ENCODE measurements around the gene STK38.

DNA sequence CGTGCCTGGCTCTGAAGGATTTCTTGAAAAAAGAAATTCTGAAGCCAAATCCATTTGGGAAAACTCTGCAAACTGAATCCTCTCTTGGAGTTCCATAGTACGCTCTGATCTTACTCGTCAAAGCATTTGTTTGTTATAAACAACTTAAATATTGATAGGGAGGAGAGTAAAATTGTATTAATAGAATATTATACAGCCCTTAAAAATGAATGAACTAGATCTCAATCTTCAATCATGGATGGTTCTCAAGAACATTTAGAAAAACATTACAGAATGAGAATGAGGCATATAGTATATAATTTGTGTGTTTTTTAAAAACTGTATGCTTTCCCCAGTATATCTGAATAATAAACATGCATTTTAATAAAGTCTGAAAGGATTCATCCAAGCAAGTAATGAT is 79.7 kb downstream of the STK38 start:
- TF ChIP-seq, protein P1, sequence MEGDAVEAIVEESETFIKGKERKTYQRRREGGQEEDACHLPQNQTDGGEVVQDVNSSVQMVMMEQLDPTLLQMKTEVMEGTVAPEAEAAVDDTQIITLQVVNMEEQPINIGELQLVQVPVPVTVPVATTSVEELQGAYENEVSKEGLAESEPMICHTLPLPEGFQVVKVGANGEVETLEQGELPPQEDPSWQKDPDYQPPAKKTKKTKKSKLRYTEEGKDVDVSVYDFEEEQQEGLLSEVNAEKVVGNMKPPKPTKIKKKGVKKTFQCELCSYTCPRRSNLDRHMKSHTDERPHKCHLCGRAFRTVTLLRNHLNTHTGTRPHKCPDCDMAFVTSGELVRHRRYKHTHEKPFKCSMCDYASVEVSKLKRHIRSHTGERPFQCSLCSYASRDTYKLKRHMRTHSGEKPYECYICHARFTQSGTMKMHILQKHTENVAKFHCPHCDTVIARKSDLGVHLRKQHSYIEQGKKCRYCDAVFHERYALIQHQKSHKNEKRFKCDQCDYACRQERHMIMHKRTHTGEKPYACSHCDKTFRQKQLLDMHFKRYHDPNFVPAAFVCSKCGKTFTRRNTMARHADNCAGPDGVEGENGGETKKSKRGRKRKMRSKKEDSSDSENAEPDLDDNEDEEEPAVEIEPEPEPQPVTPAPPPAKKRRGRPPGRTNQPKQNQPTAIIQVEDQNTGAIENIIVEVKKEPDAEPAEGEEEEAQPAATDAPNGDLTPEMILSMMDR (IDR thresholded peaks at IDR 0.05; ENCODE audit: low read depth, low read length, missing input control): no peak
- TF ChIP-seq YY1 (IDR thresholded peaks at IDR 0.05) (no peak), RAD21 (IDR thresholded peaks at IDR 0.05) (no peak), HNF4G (IDR thresholded peaks at IDR 0.05) (no peak), TAF1 (conservative IDR thresholded peaks at IDR 0.05) (no peak), HNF4A (conservative IDR thresholded peaks at IDR 0.05) (no peak), EGR1 (IDR thresholded peaks at IDR 0.05; ENCODE audit: low read depth in 2 of 2) (no peak), JUND (IDR thresholded peaks at IDR 0.05) (no peak), RXRA (IDR thresholded peaks at IDR 0.05) (no peak)
- TF ChIP-seq, protein P2, sequence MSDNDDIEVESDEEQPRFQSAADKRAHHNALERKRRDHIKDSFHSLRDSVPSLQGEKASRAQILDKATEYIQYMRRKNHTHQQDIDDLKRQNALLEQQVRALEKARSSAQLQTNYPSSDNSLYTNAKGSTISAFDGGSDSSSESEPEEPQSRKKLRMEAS (IDR thresholded peaks at IDR 0.05): no peak
- TF ChIP-seq, protein P3, sequence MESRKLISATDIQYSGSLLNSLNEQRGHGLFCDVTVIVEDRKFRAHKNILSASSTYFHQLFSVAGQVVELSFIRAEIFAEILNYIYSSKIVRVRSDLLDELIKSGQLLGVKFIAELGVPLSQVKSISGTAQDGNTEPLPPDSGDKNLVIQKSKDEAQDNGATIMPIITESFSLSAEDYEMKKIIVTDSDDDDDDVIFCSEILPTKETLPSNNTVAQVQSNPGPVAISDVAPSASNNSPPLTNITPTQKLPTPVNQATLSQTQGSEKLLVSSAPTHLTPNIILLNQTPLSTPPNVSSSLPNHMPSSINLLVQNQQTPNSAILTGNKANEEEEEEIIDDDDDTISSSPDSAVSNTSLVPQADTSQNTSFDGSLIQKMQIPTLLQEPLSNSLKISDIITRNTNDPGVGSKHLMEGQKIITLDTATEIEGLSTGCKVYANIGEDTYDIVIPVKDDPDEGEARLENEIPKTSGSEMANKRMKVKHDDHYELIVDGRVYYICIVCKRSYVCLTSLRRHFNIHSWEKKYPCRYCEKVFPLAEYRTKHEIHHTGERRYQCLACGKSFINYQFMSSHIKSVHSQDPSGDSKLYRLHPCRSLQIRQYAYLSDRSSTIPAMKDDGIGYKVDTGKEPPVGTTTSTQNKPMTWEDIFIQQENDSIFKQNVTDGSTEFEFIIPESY (IDR thresholded peaks at IDR 0.05): no peak
- TF ChIP-seq, protein P4, sequence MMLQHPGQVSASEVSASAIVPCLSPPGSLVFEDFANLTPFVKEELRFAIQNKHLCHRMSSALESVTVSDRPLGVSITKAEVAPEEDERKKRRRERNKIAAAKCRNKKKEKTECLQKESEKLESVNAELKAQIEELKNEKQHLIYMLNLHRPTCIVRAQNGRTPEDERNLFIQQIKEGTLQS (IDR thresholded peaks at IDR 0.05): no peak

Data from liver (tissue), 3 donors.